Measurements from ENCODE around the gene MPV17L2.
A peak's percentile ranks its signal among the peaks of the same experiment; 100 is the strongest.

Gene MPV17L2

GRCh38 chr19:18220632-18221275 is 27.7 kb downstream of the MPV17L2 start:
- H3K27ac ChIP-seq (ENCODE audit: low read depth, low read length) = no peak overlapping the region
- no peak overlapping the region for H3K4me2 ChIP-seq (ENCODE audit: low read length)
- H3K4me3 ChIP-seq (ENCODE audit: low read length) = no peak overlapping the region
- H3K79me2 ChIP-seq (ENCODE audit: control insufficient read depth, low read length) = no peaks in the 10 kb centered on the region
- no peaks in the 10 kb centered on the region for H3K36me3 ChIP-seq (ENCODE audit: control insufficient read depth, low read length)
- no peaks in the 10 kb centered on the region for H3F3A ChIP-seq (ENCODE audit: control insufficient read depth, insufficient read depth)
- H3K4me1 ChIP-seq (ENCODE audit: control insufficient read depth, low read length) = peaks cover 19% of the 10 kb centered on the region
- H4K20me1 ChIP-seq (ENCODE audit: control insufficient read depth, insufficient read depth, low read depth, low read length) = peaks cover 2% of the 10 kb centered on the region; the same call in 1 of the 2 replicates
- no peaks in the 10 kb centered on the region for H3K9me3 ChIP-seq (ENCODE audit: control insufficient read depth, insufficient read depth, low read length)
- peaks cover 49% of the 10 kb centered on the region for H3K27me3 ChIP-seq (ENCODE audit: control insufficient read depth, low read length)
- no peaks in the 10 kb centered on the region for H3K9me2 ChIP-seq (replicated peaks; ENCODE audit: control insufficient read depth, low read length)
- TF ChIP-seq EZH2phosphoT487 (IDR thresholded peaks at IDR 0.05; ENCODE audit: borderline replicate concordance, low read length) (no peak), CTCF (IDR thresholded peaks at IDR 0.05; ENCODE audit: low read depth, low read length, poor library complexity, severe bottlenecking) (no peak)

- Histone ChIP-seq H3K27ac (ENCODE audit: low read depth, low read length) (no peak overlapping the region), H3K27me3 (ENCODE audit: control insufficient read depth, low read length) (peaks cover 59% of the 10 kb centered on the region), H3F3A (ENCODE audit: control insufficient read depth, insufficient read depth) (no peaks in the 10 kb centered on the region), H3K36me3 (ENCODE audit: control insufficient read depth, low read length) (no peaks in the 10 kb centered on the region), H3K4me1 (ENCODE audit: control insufficient read depth, low read length) (peaks cover 25% of the 10 kb centered on the region), H3K4me2 (ENCODE audit: low read length) (no peak overlapping the region), H3K79me2 (ENCODE audit: control insufficient read depth, low read length) (no peaks in the 10 kb centered on the region), H3K4me3 (ENCODE audit: low read length) (no peak overlapping the region), H4K20me1 (ENCODE audit: control insufficient read depth, insufficient read depth, low read depth, low read length) (peaks cover 4% of the 10 kb centered on the region; the same call in 1 of the 2 replicates), H3K9me3 (ENCODE audit: control insufficient read depth, insufficient read depth, low read length) (no peaks in the 10 kb centered on the region), H3K9me2 (replicated peaks; ENCODE audit: control insufficient read depth, low read length) (no peaks in the 10 kb centered on the region)
- TF ChIP-seq CTCF (IDR thresholded peaks at IDR 0.05; ENCODE audit: low read depth, low read length, poor library complexity, severe bottlenecking) (no peak), EZH2phosphoT487 (IDR thresholded peaks at IDR 0.05; ENCODE audit: borderline replicate concordance, low read length) (no peak)
Measured at GRCh38 chr19:18221815-18222725, 29.1 kb downstream of the MPV17L2 start.

- Histone ChIP-seq H4K20me1 (ENCODE audit: control insufficient read depth, insufficient read depth, low read depth, low read length) (peaks cover 4% of the 10 kb centered on the region; the same call in 1 of the 2 replicates), H3K9me2 (replicated peaks; ENCODE audit: control insufficient read depth, low read length) (no peaks in the 10 kb centered on the region), H3K79me2 (ENCODE audit: control insufficient read depth, low read length) (no peaks in the 10 kb centered on the region), H3K27ac (ENCODE audit: low read depth, low read length) (no peak overlapping the region), H3K4me2 (ENCODE audit: low read length) (peak overlapping the region; percentile 66), H3K4me1 (ENCODE audit: control insufficient read depth, low read length) (peaks cover 38% of the 10 kb centered on the region), H3K27me3 (ENCODE audit: control insufficient read depth, low read length) (peaks cover 53% of the 10 kb centered on the region), H3F3A (ENCODE audit: control insufficient read depth, insufficient read depth) (peaks cover 7% of the 10 kb centered on the region), H3K36me3 (ENCODE audit: control insufficient read depth, low read length) (no peaks in the 10 kb centered on the region), H3K9me3 (ENCODE audit: control insufficient read depth, insufficient read depth, low read length) (no peaks in the 10 kb centered on the region), H3K4me3 (ENCODE audit: low read length) (peak overlapping the region; percentile 72)
- no peak for TF ChIP-seq EZH2phosphoT487 (IDR thresholded peaks at IDR 0.05; ENCODE audit: borderline replicate concordance, low read length)
- TF ChIP-seq CTCF (IDR thresholded peaks at IDR 0.05; ENCODE audit: low read depth, low read length, poor library complexity, severe bottlenecking) = no peak
Measured at GRCh38 chr19:18223860-18224524, 31.0 kb downstream of the MPV17L2 start.
